Mammary epithelial cell (primary cell): Measurements from ENCODE around the gene RGMA.

Experiments
- CTCF ChIP-seq, 2 donors: IDR thresholded peaks in 1 of 2; conservative IDR thresholded peaks in 1 of 2; 2 replicates each; pipeline ENCODE4 v1.5.1; 2011 to 2012; ENCODE audit warnings: inconsistent platforms in 2 of 2, low read length in 2 of 2, mild to moderate bottlenecking in 2 of 2, control low read depth in 1 of 2, low read depth in 1 of 2; ENCODE audit not compliant: insufficient read depth in 1 of 2; ENCODE audit errors: extremely low read depth in 1 of 2
- EZH2 ChIP-seq: IDR thresholded peaks from 2 replicates; pipeline ENCODE4 v1.6.1; 2012; ENCODE audit warnings: low read length, inconsistent platforms, borderline replicate concordance

GRCh38 chr15:93060336-93061248, 28.4 kb downstream of the RGMA start:
- no peak for TF ChIP-seq CTCF (conservative IDR thresholded peaks at IDR 0.05 in 1 of 2, IDR thresholded peaks at IDR 0.05 in 1 of 2; ENCODE audit: extremely low read depth in 1 of 2, insufficient read depth in 1 of 2, low read depth in 1 of 2, low read length in 2 of 2)
- no peak for TF ChIP-seq EZH2
